C4-2B (cell line): ENCODE results near the gene ARHGAP12.

ENCODE experiments used
- CTCF ChIP-seq: fragments of 450-650 bp; conservative IDR thresholded peaks from 2 replicates; pipeline ENCODE4 v1.5.1; 2017; ENCODE audit warnings: mild to moderate bottlenecking
- ZFX ChIP-seq: fragments of 450-650 bp; IDR thresholded peaks from 2 replicates; pipeline ENCODE4 v1.6.1; 2017

GRCh38 chr10:31912898-31913850 is 15.5 kb downstream of the ARHGAP12 start:
- TF ChIP-seq CTCF: no peak
- TF ChIP-seq ZFX: no peak
